ENCODE measurements around the gene GMFB. TPM values are rescaled to one million over a fixed set of nuclear protein-coding genes. Genes with fewer than 3 reads are reported as not detected.

Gene GMFB
- total and polyA plus RNA-seq, 9 of the 15 experiments (the other 6 are each of a cell fraction or from before 2014, with no cell fraction given), result 14.0 to 31.7 (median 20.5) TPM

DNA sequence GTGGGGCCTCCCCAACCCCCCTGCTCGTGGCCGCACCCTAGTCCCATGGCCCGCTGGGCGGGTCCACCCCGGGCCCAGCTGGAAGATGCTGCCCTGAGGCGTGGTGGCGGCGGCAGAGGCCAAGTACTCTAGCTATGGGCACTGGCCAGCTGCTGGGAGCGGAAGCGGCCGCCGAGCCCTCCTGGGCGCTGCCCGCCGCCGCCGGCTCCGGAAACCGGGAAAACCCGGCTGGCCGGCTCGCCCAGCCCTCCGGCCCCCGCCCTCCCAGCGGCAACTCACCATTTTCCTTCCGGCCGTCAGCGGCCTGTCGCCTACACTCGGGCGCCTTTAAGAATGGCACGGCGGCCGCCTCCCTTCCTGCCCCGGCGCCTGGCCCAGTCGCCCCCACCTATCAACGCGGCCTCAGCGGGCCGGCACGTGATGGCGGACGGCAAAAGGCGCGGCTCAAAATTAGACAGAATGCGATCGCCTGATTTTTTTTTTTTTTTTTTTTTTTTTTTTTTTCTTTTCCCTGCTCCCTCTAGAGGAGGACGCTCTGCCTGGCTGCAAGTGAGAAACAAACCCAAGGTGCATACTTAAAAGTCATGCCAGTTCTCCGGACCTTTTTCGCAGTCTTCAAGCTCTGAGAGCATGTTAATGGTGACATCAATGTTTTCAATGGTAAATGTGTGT, at the start of gene GMFB (continued):
- TF ChIP-seq EP300 (IDR thresholded peaks at IDR 0.05; ENCODE audit: low read length), result peak; percentile 30
- TF ChIP-seq YY1 (IDR thresholded peaks at IDR 0.05; ENCODE audit: borderline replicate concordance in 1 of 3, control insufficient read depth in 1 of 3, extremely low read depth in 1 of 3, insufficient read depth in 3 of 3, insufficient read length in 1 of 3, insufficient replicate concordance in 2 of 3, low read depth in 1 of 3, low read length in 2 of 3), result peak in 2 of 3 experiments; percentile 54 to 78
- peak; percentile 94 for TF ChIP-seq MTA3 (IDR thresholded peaks at IDR 0.05; ENCODE audit: borderline replicate concordance)
- peak; percentile 44; the same call in 1 of the 2 replicates for TF ChIP-seq ETV5 (CRISPR knock-in tag; IDR thresholded peaks at IDR 0.05; ENCODE audit: low read depth)
- TF ChIP-seq GATAD2B (IDR thresholded peaks at IDR 0.05; ENCODE audit: borderline replicate concordance), result no peak
- TF ChIP-seq RCOR1 (IDR thresholded peaks at IDR 0.05; ENCODE audit: borderline replicate concordance in 1 of 2, low read depth in 2 of 2, low read length in 2 of 2), result peak in 1 of 2 experiments; percentile 27; a peak in 1 of 4 replicates
- TF ChIP-seq POLR2AphosphoS2 (IDR thresholded peaks at IDR 0.05; ENCODE audit: low read length), result no peak
- TF ChIP-seq, protein P1, sequence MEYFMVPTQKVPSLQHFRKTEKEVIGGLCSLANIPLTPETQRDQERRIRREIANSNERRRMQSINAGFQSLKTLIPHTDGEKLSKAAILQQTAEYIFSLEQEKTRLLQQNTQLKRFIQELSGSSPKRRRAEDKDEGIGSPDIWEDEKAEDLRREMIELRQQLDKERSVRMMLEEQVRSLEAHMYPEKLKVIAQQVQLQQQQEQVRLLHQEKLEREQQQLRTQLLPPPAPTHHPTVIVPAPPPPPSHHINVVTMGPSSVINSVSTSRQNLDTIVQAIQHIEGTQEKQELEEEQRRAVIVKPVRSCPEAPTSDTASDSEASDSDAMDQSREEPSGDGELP (CRISPR knock-in tag; IDR thresholded peaks at IDR 0.05; ENCODE audit: borderline replicate concordance), result peak; percentile 88
- TF ChIP-seq USF2 (CRISPR knock-in tag; IDR thresholded peaks at IDR 0.05), result peak; percentile 92
- TF ChIP-seq KAT7 (CRISPR knock-in tag; IDR thresholded peaks at IDR 0.05; ENCODE audit: borderline replicate concordance), result 0 out of 2 replicates have a peak, but pooled peaks have one; percentile 23
- TF ChIP-seq, protein P2, sequence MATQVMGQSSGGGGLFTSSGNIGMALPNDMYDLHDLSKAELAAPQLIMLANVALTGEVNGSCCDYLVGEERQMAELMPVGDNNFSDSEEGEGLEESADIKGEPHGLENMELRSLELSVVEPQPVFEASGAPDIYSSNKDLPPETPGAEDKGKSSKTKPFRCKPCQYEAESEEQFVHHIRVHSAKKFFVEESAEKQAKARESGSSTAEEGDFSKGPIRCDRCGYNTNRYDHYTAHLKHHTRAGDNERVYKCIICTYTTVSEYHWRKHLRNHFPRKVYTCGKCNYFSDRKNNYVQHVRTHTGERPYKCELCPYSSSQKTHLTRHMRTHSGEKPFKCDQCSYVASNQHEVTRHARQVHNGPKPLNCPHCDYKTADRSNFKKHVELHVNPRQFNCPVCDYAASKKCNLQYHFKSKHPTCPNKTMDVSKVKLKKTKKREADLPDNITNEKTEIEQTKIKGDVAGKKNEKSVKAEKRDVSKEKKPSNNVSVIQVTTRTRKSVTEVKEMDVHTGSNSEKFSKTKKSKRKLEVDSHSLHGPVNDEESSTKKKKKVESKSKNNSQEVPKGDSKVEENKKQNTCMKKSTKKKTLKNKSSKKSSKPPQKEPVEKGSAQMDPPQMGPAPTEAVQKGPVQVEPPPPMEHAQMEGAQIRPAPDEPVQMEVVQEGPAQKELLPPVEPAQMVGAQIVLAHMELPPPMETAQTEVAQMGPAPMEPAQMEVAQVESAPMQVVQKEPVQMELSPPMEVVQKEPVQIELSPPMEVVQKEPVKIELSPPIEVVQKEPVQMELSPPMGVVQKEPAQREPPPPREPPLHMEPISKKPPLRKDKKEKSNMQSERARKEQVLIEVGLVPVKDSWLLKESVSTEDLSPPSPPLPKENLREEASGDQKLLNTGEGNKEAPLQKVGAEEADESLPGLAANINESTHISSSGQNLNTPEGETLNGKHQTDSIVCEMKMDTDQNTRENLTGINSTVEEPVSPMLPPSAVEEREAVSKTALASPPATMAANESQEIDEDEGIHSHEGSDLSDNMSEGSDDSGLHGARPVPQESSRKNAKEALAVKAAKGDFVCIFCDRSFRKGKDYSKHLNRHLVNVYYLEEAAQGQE (IDR thresholded peaks at IDR 0.05; ENCODE audit: borderline replicate concordance), result peak; percentile 32
- TF ChIP-seq, protein P2 (CRISPR knock-in tag; IDR thresholded peaks at IDR 0.05; ENCODE audit: low read depth), result 0 out of 2 replicates have a peak, but pooled peaks have one; percentile 30
- TF ChIP-seq HSF4 (CRISPR knock-in tag; IDR thresholded peaks at IDR 0.05; ENCODE audit: borderline replicate concordance), result no peak
- TF ChIP-seq CREB1 (IDR thresholded peaks at IDR 0.05), result peak; percentile 41; the same call in 1 of the 2 replicates
- no peak for TF ChIP-seq CREB1 (CRISPR knock-in tag; IDR thresholded peaks at IDR 0.05)
